ENCODE results near the gene AK9.

- TF ChIP-seq, protein P1, sequence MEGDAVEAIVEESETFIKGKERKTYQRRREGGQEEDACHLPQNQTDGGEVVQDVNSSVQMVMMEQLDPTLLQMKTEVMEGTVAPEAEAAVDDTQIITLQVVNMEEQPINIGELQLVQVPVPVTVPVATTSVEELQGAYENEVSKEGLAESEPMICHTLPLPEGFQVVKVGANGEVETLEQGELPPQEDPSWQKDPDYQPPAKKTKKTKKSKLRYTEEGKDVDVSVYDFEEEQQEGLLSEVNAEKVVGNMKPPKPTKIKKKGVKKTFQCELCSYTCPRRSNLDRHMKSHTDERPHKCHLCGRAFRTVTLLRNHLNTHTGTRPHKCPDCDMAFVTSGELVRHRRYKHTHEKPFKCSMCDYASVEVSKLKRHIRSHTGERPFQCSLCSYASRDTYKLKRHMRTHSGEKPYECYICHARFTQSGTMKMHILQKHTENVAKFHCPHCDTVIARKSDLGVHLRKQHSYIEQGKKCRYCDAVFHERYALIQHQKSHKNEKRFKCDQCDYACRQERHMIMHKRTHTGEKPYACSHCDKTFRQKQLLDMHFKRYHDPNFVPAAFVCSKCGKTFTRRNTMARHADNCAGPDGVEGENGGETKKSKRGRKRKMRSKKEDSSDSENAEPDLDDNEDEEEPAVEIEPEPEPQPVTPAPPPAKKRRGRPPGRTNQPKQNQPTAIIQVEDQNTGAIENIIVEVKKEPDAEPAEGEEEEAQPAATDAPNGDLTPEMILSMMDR (IDR thresholded peaks at IDR 0.05): no peak
- no peak for TF ChIP-seq PHF8 (IDR thresholded peaks at IDR 0.05; ENCODE audit: borderline replicate concordance, low read depth)
These were observed 203.0 kb downstream of the AK9 start for GRCh38 chr6:109488001-109488400.

Data from A549 (cell line).